Activated T-cell treated with anti-CD3 and anti-CD28 coated beads, Interleukin-2, amount 50 U/mL, for 72 hours (primary cell): ENCODE measurements around the gene KCNK1. TPM values are rescaled to one million over a fixed set of nuclear protein-coding genes. Genes with fewer than 3 reads are reported as not detected.

Experiments
- ATAC-seq, 2 donors: fragments of 150-1000 bp; cut with Tn5 transposase; replicated peaks in 1 of 2; 2 replicates each; pipeline ENCODE4 v1.10.0; 2021; ENCODE audit warnings: moderate library complexity in 2 of 2, mild to moderate bottlenecking in 1 of 2
- DNase-seq, 2 donors: peaks; one replicate each; pipeline ENCODE4 v3.0.0; 2021 to 2022; ENCODE audit warnings: mixed read lengths in 1 of 2
- H3K27ac Mint-ChIP-seq: one replicate; pipeline ENCODE4 v1.8.0; 2022; ENCODE audit warnings: mild to moderate bottlenecking, moderate library complexity, mixed read lengths
- H3K27me3 Mint-ChIP-seq: one replicate; pipeline ENCODE4 v1.8.0; 2022; ENCODE audit warnings: low read depth, mixed read lengths
- H3K36me3 Mint-ChIP-seq, 2 donors: one replicate each; pipeline ENCODE4 v1.8.0; 2022; ENCODE audit warnings: mixed read lengths in 2 of 2, mild to moderate bottlenecking in 1 of 2; ENCODE audit not compliant: insufficient read depth in 2 of 2
- H3K4me1 Mint-ChIP-seq: one replicate; pipeline ENCODE4 v1.8.0; 2022; ENCODE audit warnings: low read depth, mixed read lengths
- H3K4me3 Mint-ChIP-seq, 2 donors: one replicate each; pipeline ENCODE4 v1.8.0; 2022; ENCODE audit warnings: mild to moderate bottlenecking in 2 of 2, mixed read lengths in 2 of 2, moderate library complexity in 2 of 2
- H3K9me3 Mint-ChIP-seq, 2 donors: one replicate each; pipeline ENCODE4 v1.8.0; 2022; ENCODE audit warnings: mixed read lengths in 2 of 2
- total RNA-seq, 2 donors: library from RNA; stranded (reverse); gene quantifications; one replicate each; pipeline ENCODE4 v1.2.3, GENCODE V29; 2022

Gene KCNK1
- total RNA-seq, 2 donors from 2014 or later: 0.43 to 5.9 TPM

GRCh38 chr1:233710031-233710430 is 96.1 kb downstream of the KCNK1 start:
- Mint-ChIP-seq H3K27me3 (peaks cover 8% of the 10 kb centered on the region), H3K9me3 (peaks cover 2 to 4% of the 10 kb centered on the region in 2 donors), H3K27ac (no peak overlapping the region), H3K36me3 (peaks cover 1 to 2% of the 10 kb centered on the region in 2 donors), H3K4me1 (no peaks in the 10 kb centered on the region), H3K4me3 (no peak overlapping the region)
- ATAC-seq (no peak), DNase-seq (no peak)

- Mint-ChIP-seq H3K27ac (no peak overlapping the region), H3K4me3 (no peak overlapping the region), H3K4me1 (no peaks in the 10 kb centered on the region), H3K27me3 (peaks cover 8% of the 10 kb centered on the region), H3K36me3 (peaks cover 1 to 2% of the 10 kb centered on the region in 2 donors), H3K9me3 (peaks cover 2 to 4% of the 10 kb centered on the region in 2 donors)
- DNase-seq (no peak), ATAC-seq (no peak)
Measured at GRCh38 chr1:233710507-233710906, 96.6 kb downstream of the KCNK1 start.

- Mint-ChIP-seq H3K4me3 (no peak overlapping the region), H3K4me1 (no peaks in the 10 kb centered on the region), H3K27ac (no peak overlapping the region), H3K36me3 (peaks cover 0 to 1% of the 10 kb centered on the region in 2 donors), H3K27me3 (peaks cover 8% of the 10 kb centered on the region), H3K9me3 (peaks cover 0 to 4% of the 10 kb centered on the region in 2 donors)
- DNase-seq (no peak), ATAC-seq (no peak)
Measured at GRCh38 chr1:233714631-233715217, 100.8 kb downstream of the KCNK1 start.

GRCh38 chr1:233718057-233718456 is 104.2 kb downstream of the KCNK1 start:
- Mint-ChIP-seq H3K36me3 (no peaks in the 10 kb centered on the region), H3K4me3 (no peak overlapping the region), H3K9me3 (no peaks in the 10 kb centered on the region), H3K27ac (no peak overlapping the region), H3K4me1 (no peaks in the 10 kb centered on the region), H3K27me3 (peaks cover 7% of the 10 kb centered on the region)
- DNase-seq (no peak), ATAC-seq (no peak)

GRCh38 chr1:233719655-233720341 is 105.9 kb downstream of the KCNK1 start:
- Mint-ChIP-seq H3K27ac (no peak overlapping the region), H3K4me3 (no peak overlapping the region), H3K27me3 (no peaks in the 10 kb centered on the region)

GRCh38 chr1:233721004-233721595 is 107.2 kb downstream of the KCNK1 start:
- H3K9me3 Mint-ChIP-seq: no peaks in the 10 kb centered on the region
- peak; percentile 45 to 91 for ATAC-seq
- H3K27ac Mint-ChIP-seq: no peak overlapping the region
- no peaks in the 10 kb centered on the region for H3K4me1 Mint-ChIP-seq
- H3K27me3 Mint-ChIP-seq: no peaks in the 10 kb centered on the region
- no peak for DNase-seq
- no peaks in the 10 kb centered on the region for H3K36me3 Mint-ChIP-seq
- H3K4me3 Mint-ChIP-seq: no peak overlapping the region

More at GRCh38 chr1:233719655-233720341, 105.9 kb downstream of the KCNK1 start:
- ATAC-seq: no peak
- H3K4me1 Mint-ChIP-seq: no peaks in the 10 kb centered on the region
- H3K36me3 Mint-ChIP-seq: no peaks in the 10 kb centered on the region
- no peaks in the 10 kb centered on the region for H3K9me3 Mint-ChIP-seq
- DNase-seq: no peak
